SU-DHL-6 (cell line): ENCODE data around the gene CFAP70.

ENCODE experiments used
- H2AFZ ChIP-seq: fragments of 200-600 bp; sonication (generic); 2 replicates; pipeline ENCODE4 v1.6.1; 2014; ENCODE audit warnings: low read depth, mild to moderate bottlenecking, moderate library complexity, mixed read lengths, antibody characterized with exemption, low read length; ENCODE audit not compliant: severe bottlenecking
- H3F3A ChIP-seq: fragments of 200-600 bp; shearing (Covaris generic); 2 replicates; pipeline ENCODE4 v1.6.0; 2016; ENCODE audit warnings: antibody characterized with exemption, mild to moderate bottlenecking; ENCODE audit not compliant: insufficient read depth
- H3K27ac ChIP-seq: fragments of 200-600 bp; sonication (generic); 2 replicates; pipeline ENCODE4 v1.5.1; 2016; ENCODE audit warnings: low read depth, mild to moderate bottlenecking, low read length, moderate library complexity, mixed read lengths
- H3K27me3 ChIP-seq: fragments of 200-600 bp; sonication (generic), shearing (Covaris generic); 2 replicates; pipeline ENCODE4 v1.6.0; 2014; ENCODE audit warnings: mild to moderate bottlenecking, low read length
- H3K36me3 ChIP-seq: fragments of 200-600 bp; sonication (generic); 2 replicates; pipeline ENCODE4 v1.6.1; 2014; ENCODE audit warnings: mild to moderate bottlenecking, low read length, mixed read lengths
- H3K4me2 ChIP-seq: fragments of 300-600, 200-600 bp; shearing (Covaris generic), sonication (generic); 2 replicates; pipeline ENCODE4 v1.6.0; 2014; ENCODE audit warnings: low read length, low read depth, mild to moderate bottlenecking; ENCODE audit not compliant: poor library complexity, severe bottlenecking
- H3K4me3 ChIP-seq: fragments of 200-600 bp; sonication (generic); 2 replicates; pipeline ENCODE4 v1.5.1; 2014; ENCODE audit warnings: antibody characterized with exemption, low read length, mild to moderate bottlenecking, mixed read lengths; ENCODE audit not compliant: insufficient read depth, poor library complexity, severe bottlenecking
- H3K79me2 ChIP-seq: fragments of 200-600 bp; sonication (generic); 2 replicates; pipeline ENCODE4 v1.6.1; 2014; ENCODE audit warnings: mild to moderate bottlenecking, low read length, moderate library complexity; ENCODE audit not compliant: insufficient read depth
- H3K9ac ChIP-seq: fragments of 200-600 bp; sonication (generic); 2 replicates; pipeline ENCODE4 v1.7.0; 2014; ENCODE audit warnings: mild to moderate bottlenecking, low read length
- H3K9me2 ChIP-seq: fragments of 200-600 bp; sonication (generic); replicated peaks from 2 replicates; pipeline ENCODE4 v1.6.1; 2014; ENCODE audit warnings: low read length; ENCODE audit not compliant: insufficient read depth
- H3K9me3 ChIP-seq: fragments of 200-600 bp; sonication (generic); 2 replicates; pipeline ENCODE4 v1.6.1; 2014; ENCODE audit warnings: low read length, mixed read lengths; ENCODE audit not compliant: insufficient read depth
- H4K20me1 ChIP-seq: fragments of 200-600 bp; sonication (generic); 2 replicates; pipeline ENCODE4 v1.6.1; 2014; ENCODE audit warnings: low read depth, mild to moderate bottlenecking, antibody characterized with exemption, low read length, moderate library complexity, mixed read lengths
- EZH2phosphoT487 ChIP-seq: fragments of 200-600 bp; sonication (generic), shearing (Covaris generic); conservative IDR thresholded peaks from 2 replicates; pipeline ENCODE4 v1.6.1; 2018; ENCODE audit warnings: mild to moderate bottlenecking, antibody characterized with exemption, low read length, moderate library complexity, mixed read lengths
- TF ChIP-seq, protein P1 (sequence below): fragments of 200-600 bp; sonication (generic); IDR thresholded peaks from one replicate; pipeline ENCODE4 v1.5.1; 2017; ENCODE audit warnings: antibody characterized with exemption, mild to moderate bottlenecking, low read length, moderate library complexity; ENCODE audit not compliant: insufficient read depth, poor library complexity, severe bottlenecking

CFAP70 gene

DNA sequence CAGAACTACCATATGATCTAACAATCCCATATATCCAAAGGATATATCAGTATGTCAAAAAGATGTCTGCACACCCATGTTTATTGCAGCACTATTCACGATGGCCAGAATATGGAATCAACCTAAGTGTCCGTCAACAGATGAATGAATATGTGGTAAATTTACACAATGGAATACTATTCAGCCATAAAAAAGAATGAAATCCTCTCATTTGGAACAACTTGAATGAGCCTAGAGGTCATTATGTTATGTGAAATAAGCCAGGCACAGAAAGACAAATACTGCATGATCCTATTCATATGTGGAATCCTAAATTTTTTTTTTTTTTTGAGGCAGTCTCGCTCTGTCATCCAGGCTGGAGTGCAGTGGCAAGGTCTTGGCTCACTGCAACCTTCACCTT lies 6.3 kb upstream of the CFAP70 start:
- no peaks in the 10 kb centered on the region for H3K27me3 ChIP-seq
- no peak overlapping the region for H3K9ac ChIP-seq
- H3K4me3 ChIP-seq: no peak overlapping the region
- peaks cover 7% of the 10 kb centered on the region; the same call in 1 of the 2 replicates for H3F3A ChIP-seq
- H3K9me2 ChIP-seq: no peaks in the 10 kb centered on the region
- H3K36me3 ChIP-seq: no peaks in the 10 kb centered on the region
- no peaks in the 10 kb centered on the region for H4K20me1 ChIP-seq
- H2AFZ ChIP-seq: no peak overlapping the region
- no peaks in the 10 kb centered on the region for H3K9me3 ChIP-seq
- H3K79me2 ChIP-seq: no peaks in the 10 kb centered on the region
- H3K4me2 ChIP-seq: no peak overlapping the region
- no peak overlapping the region for H3K27ac ChIP-seq
- TF ChIP-seq, protein P1, sequence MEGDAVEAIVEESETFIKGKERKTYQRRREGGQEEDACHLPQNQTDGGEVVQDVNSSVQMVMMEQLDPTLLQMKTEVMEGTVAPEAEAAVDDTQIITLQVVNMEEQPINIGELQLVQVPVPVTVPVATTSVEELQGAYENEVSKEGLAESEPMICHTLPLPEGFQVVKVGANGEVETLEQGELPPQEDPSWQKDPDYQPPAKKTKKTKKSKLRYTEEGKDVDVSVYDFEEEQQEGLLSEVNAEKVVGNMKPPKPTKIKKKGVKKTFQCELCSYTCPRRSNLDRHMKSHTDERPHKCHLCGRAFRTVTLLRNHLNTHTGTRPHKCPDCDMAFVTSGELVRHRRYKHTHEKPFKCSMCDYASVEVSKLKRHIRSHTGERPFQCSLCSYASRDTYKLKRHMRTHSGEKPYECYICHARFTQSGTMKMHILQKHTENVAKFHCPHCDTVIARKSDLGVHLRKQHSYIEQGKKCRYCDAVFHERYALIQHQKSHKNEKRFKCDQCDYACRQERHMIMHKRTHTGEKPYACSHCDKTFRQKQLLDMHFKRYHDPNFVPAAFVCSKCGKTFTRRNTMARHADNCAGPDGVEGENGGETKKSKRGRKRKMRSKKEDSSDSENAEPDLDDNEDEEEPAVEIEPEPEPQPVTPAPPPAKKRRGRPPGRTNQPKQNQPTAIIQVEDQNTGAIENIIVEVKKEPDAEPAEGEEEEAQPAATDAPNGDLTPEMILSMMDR: no peak
- TF ChIP-seq EZH2phosphoT487: no peak

DNA sequence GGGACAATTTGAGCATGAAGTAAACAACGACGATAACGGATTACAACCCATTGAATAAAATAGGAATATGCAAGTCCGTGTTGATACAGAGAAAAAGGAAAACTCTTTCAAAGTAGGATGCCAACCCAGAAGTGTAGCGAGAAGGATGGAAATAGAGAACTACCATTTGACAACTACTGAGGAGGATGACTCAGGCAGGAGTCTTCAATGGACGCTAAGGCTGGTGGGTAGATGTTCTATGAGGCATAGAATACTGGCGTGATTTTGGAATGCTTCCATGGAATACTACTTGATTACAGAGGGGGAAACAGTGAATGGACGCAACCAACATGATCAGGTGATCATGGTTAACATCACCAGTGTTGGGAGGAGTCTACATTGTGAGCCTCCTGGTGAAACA lies 828 bp upstream of the CFAP70 start:
- H4K20me1 ChIP-seq: no peaks in the 10 kb centered on the region
- H2AFZ ChIP-seq: peak overlapping the region; percentile 72
- H3K27ac ChIP-seq: no peak overlapping the region
- no peaks in the 10 kb centered on the region for H3K9me2 ChIP-seq
- TF ChIP-seq EZH2phosphoT487: no peak
- TF ChIP-seq, protein P1: no peak
- H3K27me3 ChIP-seq: no peaks in the 10 kb centered on the region
- no peaks in the 10 kb centered on the region for H3K36me3 ChIP-seq
- H3K9ac ChIP-seq: no peak overlapping the region
- no peaks in the 10 kb centered on the region for H3K79me2 ChIP-seq
- no peak overlapping the region for H3K4me3 ChIP-seq
- H3F3A ChIP-seq: peaks cover 9% of the 10 kb centered on the region
- peak overlapping the region; percentile 69 for H3K4me2 ChIP-seq
- H3K9me3 ChIP-seq: no peaks in the 10 kb centered on the region

DNA sequence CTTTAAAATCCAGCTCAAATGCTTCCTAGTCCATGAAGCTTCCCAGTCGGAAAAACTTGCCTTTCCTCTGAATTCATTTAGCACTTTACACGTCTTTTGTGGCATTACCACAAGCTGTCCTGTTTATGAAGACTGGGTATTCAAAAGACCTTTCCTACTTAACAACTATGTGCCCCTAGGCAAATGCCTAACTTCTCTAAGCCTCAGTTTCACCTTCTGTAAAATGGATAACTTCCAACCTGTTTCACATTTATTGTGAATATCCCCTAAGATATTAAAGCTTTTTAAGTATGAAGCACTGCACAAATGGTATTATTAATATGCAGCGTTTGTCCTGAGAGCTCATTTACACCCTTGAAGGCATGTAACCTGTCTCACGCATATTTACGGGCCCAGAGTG lies 843 bp downstream of the CFAP70 start:
- no peaks in the 10 kb centered on the region for H3K36me3 ChIP-seq
- no peaks in the 10 kb centered on the region for H3K9me3 ChIP-seq
- H3F3A ChIP-seq: peaks cover 9% of the 10 kb centered on the region
- peak overlapping the region; percentile 55 for H3K4me3 ChIP-seq
- peak overlapping the region; percentile 69 for H3K4me2 ChIP-seq
- no peak overlapping the region for H3K27ac ChIP-seq
- no peaks in the 10 kb centered on the region for H4K20me1 ChIP-seq
- H3K27me3 ChIP-seq: no peaks in the 10 kb centered on the region
- H3K9me2 ChIP-seq: no peaks in the 10 kb centered on the region
- TF ChIP-seq EZH2phosphoT487: no peak
- TF ChIP-seq, protein P1: no peak
- H3K79me2 ChIP-seq: no peaks in the 10 kb centered on the region
- peak overlapping the region; percentile 72 for H2AFZ ChIP-seq
- H3K9ac ChIP-seq: peak overlapping the region; percentile 59
